Activated T-cell treated with anti-CD3 and anti-CD28 coated beads, Interleukin-2, amount 50 U/mL, for 1 hour (primary cell): ENCODE measurements around the gene DOCK1.

Experiments
- DNase-seq: peaks from one replicate; pipeline ENCODE4 v3.0.0-alpha.2; 2020

The DOCK1 gene

DNA sequence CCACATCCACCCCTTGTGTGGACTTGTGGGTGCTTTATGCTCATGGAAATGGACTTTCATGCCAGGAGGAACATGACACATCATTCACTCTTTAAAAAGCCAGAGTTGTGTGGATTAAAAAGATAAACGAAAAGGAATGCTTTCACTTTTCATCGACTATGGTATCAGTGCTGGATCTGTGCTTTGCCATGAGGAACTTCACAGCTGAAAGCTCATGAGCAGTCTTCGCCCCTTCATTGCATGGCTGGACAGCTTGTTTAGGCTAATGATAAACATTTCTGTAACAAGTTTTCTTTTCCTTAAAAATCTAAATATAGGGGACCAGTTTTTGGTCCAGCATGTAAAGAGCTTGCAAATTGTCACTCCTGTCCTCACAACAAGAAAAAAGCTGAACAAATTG, 470.2 kb downstream of the DOCK1 start:
- DNase-seq, result no peak

DNA sequence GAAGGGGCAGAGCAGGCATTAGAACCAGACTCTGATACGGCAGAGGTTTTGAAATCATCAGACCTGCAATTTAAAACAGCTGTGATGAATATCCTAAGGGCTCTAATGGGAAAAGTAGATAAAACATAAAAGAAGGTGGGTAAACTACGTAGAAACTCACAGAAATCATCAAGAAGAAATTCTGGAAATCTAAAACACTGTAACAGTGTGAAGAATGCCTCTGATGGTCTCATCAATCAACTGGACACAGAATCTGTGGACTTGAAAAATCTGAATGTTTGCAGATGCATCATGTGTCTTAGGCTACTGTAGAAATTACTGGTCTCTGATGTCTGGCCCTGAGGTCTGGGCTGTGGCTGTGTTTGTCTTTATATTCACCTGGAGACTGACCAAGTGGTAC, 470.8 kb downstream of the DOCK1 start:
- no peak for DNase-seq

DNA sequence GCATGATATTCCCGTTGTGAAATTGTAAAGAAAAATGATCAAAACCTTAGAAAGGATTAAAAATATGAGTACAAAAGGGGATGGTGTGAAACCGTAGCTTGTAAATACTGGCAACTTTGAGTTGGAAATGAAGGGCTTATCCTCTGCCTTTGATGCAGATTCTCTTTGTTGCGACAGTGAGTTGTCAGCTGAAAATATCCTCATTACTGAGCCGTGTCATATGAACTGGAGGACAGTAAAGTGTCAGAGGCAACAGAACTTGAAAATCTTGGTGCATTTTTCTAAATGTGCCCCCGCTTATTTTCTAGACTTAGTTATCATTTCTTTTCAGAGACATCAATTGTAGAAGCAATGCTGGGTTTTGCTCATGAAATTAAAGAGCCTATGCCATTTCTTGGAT, 473.4 kb downstream of the DOCK1 start:
- DNase-seq, result no peak

DNA sequence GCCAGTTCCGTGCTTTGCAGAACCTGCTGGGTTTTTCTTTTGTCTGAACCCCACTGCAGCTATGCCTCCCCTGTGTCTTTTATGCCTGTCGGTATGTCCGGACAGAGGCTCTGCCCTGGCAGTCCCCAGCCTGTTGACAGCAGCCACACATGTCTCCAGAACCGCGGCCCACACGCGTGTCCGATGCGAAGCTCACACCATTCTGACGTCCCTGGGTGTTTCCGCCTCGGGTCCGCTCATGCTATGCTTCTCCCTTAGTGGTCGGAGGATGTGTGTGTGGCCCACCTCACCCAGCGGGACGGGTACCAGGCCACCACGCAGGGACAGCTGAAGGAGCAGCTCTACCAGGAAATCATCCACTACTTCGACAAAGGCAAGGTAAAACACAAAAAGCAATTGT, 479.3 kb downstream of the DOCK1 start:
- DNase-seq, result no peak

DNA sequence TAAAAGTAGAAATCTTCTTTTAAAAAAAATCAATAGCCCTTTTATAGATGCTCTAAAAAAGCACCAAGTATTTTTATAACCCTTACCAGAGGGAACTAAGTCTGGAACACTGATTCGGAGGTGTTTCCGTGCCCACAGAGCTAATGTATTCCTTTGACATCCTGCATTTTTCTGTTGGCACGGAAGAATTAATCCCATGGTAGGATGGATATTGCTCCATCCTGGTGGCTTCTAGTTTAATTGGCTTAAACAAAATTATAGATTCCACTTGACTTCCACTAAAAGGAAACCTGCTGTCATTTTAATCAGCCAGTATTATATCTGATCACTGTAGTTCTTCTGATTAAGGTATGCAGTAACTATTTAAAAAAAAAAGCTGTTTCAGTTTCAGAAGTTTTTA, 479.8 kb downstream of the DOCK1 start:
- no peak for DNase-seq

DNA sequence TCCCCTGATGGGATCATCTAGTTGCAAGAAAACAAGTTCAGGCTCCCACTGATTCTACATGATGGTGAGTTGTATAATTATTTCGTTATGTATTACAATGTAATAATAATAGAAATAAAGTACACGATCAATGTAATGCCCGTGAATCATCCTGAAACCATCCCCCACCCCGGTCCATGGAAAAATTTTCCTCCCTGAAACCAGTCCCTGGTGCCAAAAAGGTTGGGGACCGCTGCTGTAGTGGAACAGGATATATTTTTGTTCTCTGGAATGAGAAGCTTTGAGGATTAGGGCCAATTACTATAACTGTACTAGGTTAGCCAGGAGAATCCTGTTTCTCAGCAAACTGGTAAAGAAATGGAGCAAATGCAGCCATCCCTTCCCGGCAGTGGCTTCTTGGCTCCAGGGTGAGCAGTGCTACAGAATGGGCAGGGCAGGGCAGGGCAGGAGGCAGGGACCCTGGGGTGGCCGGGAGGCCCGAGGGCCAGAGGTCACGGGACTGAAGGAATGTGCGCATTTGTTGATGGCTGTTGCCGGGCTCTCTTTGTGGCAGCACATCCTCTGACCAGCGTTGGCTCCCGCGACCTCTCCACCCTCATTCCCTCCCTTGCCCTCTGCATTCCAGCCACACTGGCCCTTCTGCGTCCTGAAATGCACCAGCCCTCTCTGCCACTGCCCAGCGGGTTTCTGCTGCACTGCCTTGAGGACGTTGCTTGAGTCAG, 481.5 kb downstream of the DOCK1 start:
- no peak for DNase-seq

DNA sequence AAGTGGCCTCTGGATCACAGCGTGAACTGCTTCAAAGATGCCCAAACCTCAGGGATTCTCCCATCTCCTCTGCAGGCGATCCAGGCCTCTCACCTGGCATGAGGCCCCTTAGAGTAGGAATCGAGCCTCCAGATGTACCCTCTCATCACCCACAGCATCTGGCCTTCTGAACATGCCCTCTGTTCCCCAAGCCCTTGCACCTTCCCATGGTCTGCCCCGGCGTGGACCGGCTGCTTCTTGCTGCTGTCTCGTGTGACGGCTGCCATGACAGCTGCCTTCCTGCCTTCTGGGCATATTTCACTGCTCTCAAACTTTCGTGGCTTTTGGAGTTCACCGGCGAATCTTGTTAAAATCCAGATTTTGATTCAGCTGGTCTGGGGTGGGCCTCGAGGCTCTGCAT, 486.6 kb downstream of the DOCK1 start:
- no peak for DNase-seq

DNA sequence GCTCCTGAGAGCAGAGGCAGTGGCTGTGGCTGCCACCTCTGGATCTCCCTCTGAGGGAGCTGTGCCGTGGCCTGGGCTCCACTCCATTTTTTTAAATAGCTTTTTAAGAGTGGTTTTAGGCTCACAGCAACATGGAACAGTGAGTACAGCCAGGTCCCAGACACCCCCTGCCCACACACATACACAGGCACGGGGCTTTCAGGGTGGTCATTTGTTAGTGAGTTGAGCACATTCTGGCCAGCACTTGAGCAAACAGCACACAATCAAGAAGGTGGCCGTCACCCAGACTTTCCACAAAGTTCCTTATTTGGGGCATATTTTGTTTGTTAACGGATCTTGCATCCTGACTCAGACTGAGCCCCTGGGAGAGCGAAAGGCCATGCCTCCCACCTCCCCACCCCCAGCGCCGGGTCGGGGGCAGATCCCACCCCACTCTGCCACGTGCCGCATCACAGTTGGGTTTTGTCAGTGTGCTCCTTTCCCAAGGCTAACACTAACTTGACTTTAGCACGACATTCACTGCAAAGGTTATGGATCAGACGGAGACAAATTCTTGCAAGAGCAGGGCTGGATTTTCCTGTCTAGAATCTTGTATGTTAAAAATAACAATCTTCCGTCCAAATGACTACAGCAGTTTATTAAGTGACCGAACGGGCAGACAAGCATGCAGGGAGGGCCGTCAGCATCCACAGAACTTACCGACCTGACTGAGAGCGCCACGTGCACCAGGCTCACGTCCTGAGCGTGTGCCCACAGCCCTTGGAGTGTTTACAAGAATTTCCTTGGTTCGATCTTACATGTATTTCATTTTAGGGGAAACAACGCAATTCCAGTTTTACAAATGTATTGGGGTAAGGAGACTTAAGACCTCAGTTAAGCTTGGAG, 487.4 kb downstream of the DOCK1 start:
- no peak for DNase-seq

DNA sequence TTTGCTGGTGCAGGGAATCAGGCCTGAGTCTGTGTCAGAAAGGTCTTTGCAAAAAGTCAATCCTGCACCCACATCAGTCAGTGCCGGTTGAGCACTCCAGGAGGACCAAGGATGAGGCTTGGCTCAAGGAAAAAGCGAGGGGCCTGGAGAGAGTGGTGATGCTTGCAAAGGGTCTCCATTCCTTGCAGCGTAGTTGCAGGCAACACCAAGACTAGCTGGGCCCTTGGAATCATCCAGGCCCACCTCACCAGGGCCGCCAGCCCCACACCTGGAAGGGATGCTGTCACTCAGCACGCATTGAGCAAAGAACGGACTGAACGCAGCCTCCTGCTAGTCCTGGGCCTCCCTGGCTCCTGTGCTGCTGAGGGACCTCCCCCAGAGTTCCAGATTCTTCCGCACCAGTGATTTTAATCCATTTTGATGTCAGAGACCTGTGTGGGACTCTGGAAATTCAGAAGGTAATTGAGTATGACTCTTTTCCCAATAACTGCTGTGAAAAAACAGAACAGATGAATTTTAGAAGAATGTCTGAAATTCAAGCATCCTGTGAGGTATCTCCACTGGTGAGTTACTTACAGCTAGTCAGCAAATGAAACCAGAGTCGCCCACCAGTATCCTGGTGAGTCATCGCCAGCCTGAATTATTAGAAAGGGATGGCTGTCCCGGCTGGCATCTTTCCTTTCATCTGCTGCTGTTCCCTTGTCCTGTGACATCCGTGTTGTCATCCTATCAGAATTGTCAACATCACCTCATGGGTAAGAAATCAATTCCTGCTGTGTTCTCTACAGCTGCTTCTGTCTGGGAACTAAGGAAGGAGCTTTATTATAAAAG, 493.1 kb downstream of the DOCK1 start:
- no peak for DNase-seq

DNA sequence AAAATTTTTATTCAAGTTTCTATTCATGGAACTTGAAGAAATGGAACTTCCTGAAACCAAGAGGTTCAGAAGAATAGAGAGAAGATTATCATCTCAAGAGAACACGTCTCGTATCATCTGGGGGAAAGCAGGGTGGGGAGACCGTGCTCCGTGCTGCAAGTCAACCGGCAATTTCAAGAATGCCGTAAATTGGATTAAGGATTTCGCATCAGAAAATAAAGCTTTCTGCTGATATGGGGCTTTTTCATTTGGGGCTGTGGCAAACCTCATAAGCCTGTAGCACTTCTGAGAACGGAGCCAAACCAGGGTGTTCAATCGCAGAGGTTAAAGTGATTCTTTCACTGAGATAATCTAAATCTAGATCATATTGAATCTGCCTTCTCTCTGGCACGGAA, 493.7 kb downstream of the DOCK1 start:
- DNase-seq, result no peak

DNA sequence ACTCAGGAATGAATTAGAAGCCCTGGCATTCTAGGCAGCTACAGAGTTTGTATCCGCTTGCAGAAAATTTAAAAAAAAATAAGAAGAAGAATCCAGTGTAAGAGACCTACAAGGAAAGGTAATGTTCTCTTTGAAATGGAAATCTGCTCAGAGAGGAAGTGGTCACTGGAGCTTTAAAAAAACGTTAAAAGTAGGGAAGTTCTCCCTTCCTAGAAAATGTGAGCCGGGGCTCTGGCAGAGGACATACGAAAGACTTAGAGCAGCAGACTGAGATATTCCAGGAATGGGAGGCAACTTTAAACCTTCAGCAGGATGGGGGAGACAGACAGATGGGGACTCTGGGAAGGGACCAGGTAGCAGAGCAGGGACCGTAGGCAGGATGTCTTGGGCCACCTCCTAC, 494.4 kb downstream of the DOCK1 start:
- DNase-seq, result no peak

DNA sequence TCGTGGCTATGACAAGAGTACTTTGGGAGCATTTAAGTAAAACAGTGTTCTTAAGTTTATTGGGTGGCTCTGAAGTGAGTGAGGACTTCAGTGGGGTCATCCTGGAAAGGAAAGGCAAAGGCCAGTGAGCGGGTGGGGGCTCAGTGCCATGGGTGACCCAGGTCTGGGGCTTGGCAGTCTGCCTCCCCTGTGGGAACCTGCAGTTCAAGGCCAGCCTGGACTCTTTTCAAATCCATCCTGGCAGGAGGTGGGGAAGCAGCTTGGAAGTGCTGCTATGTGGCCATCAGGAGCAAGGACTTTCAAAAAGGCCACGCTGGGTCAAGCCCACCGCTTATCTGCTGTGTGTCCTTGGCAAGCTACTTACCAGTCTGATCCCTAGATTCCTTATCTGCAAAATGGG, 495.0 kb downstream of the DOCK1 start:
- no peak for DNase-seq

DNA sequence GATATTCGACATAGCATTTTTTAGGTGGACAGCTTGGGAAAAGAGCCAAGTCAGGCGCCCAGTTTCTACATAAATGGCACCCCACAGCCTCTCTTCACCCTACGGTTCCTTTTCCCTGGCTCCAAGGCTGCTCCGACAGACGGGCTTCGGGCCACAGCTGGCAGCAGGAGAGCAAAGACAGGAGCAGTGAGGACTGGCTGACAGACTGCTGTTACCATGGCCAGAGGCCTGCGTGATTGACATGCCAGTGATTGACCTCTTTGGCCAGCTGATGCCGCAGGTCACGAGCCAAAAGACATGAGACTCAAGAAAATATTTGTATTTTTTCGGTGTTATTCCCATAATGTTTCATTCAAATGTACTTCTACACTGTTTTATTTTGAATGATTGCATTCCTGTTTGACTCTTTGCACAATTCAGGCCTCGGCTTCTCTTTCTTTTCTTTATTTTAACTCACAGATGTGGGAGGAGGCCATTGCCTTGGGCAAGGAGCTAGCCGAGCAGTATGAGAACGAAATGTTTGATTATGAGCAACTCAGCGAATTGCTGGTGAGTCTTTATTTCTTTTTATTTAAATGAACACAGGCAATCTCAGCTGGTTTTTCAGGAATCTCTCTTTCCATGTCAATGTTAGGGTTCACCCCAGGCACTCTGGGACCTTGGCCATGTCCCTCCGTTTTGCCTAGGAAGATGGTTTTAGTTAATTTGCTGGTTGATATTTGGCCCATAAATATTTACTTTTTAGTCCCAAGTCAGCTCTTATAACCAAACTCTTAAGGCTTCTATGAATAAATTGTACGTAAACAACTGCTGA, 497.6 kb downstream of the DOCK1 start:
- no peak for DNase-seq

DNA sequence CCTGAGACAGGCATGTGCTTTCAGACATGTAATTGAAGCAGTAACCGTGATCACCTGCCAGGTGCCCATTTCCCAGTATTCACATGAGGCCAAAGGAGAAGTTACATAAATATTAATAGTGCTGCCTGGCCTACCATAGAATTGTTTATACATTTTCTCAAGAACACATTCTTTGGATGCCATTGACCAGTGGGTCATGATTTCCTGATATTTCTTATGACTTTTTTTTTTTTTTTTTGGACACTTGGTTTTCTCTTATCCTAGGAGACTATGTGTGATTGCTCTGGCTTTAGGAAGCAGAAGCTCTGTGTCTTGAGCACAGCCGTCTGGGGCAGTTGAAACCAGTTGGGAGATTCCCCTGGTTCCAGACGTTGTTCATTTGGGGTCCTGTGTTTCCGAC, 500.0 kb downstream of the DOCK1 start:
- no peak for DNase-seq

DNA sequence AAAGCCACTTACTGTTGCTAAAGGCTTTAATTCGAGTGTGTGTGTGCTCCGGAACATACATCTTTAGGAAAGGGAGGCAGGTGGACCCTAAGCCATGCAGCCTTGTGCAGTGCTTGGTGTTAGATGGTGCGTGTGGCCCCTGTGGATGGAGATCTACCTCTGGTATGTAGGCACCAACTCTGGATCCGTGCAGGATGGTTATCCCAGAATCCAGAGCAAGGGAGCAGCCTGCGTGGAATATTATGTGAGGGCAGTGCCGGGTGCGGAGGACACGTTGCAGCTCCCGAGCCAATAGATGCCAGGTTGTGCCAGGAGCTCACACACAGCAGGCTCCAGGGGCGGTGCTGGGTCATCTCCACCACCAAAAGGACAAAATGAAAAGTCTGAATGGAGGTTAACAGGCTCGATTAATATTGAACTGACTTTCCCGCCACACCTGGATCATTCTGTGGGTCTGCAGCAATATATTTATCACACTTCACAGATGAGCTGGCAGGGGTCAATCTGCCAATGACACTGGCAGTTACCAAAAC, 500.9 kb downstream of the DOCK1 start:
- no peak for DNase-seq

DNA sequence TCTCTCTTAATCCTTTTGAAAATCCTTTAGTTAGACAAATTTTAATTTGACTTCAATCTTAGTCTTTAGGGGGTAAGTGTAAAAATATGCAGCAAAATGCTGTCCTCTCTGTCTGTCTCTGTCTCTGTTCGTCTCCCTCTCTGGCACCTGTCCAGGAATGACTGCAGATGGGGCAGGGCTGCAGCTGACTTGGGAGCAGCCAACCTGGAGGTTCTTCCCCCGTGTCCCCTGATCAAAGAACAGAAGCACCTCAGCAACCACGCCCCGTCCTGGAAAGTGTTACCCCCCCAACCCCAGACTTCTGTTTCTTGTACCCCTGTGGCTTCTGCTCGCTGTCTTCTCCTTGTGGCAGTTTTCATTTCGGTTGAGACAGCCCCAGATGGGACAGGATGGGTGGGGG, 502.3 kb downstream of the DOCK1 start:
- DNase-seq, result no peak

DNA sequence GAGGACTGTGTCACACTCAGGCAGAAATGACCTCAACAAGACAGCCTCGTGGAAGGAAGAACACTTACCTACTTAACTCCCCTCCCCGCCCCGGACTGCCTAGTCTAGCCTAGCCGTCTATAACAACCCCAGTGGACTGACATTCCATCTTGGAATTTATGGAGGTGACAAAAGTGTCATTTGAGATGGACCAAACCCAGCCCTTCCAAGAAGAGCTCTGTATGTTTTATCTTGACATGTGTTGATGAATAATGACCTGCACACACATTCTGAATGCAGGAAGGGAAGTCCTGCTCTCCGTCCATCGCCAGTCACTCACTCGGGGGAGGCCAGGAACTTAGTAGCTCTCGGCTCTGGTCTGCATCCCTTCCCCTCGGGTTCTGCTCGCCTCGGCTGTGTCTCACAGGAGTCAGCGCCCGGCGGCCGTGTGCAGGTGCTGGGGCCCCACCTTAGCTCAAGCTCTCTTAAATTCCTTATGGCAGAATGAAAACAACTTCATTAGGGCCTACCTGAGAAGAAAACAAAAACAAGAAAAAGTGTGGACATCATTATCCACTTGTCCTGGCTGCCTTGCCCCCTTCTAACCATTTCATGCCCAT, 503.0 kb downstream of the DOCK1 start:
- DNase-seq, result no peak

DNA sequence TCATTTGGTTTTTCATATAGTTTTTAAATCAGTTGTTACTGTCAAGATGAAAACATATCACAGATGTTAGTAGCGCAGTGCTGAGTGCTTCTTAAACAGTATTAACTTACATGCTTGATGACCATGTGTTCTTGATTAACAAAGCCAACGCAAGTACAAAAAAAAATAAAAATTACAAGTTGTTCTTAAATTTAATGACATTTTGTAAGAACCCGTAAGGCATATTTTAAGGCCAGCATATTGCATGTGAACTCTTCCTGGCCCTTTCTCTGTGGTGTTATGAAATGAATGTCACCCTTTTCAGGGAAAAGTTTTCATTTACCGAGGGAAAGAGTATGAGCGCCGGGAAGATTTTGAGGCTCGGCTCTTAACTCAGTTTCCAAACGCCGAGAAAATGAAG, 503.5 kb downstream of the DOCK1 start:
- DNase-seq, result no peak

DNA sequence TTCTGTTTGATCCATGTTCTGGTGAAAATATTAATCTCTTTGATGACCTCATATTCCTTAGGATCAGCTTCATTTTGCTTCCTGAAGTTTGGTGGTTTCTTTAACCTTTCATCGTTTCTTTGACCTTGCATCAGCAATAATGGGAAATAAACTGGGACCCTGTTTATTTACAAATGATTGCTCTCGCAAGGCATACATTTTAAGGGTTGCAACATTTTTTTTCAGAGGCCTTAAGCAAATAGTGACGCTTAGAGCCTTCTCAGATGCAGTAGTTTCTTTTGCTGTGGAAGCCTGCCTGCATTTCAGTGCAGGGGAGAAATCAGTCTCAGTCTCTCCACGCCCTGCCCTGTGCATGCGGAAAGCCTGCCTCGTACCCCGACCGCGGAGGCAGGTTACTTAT, 504.8 kb downstream of the DOCK1 start:
- DNase-seq, result no peak

DNA sequence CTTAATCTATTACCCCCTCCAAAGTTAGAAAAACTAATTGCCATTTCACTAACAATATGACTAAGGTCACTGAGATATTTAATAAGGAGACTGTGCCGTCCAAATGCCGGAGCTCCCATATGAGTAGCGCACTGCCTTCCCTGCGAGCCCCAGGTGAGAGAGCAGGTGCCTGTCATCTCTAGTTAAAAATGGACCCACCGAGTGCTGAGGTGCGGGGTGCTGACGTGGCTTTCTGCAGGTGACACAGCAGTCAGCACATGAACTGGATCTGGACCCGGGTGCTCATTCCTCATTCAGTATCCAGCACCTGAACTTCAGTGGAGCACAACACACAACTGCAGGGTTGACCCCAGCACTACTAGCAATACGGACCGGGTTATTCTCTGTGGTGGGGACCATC, 505.8 kb downstream of the DOCK1 start:
- DNase-seq, result no peak

DNA sequence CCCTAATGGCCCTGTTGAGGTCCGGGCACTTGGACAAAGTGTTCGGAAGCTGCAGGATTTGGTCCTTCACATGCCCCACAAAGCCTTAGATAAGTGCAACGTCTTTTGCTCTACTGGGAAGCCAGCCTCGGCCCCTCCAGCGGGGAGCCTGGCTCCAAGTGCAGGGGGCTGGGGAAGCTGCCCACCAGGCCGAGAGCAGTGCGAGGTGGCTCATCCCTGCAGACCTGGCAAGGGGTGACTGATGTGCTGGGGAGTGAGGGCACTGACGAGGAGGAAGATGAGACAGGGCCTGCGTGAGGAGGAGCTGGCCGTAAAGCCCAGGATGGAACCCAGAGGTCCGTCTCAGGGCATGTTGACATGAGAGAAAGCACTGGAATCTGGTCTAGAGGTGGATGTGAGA, 508.1 kb downstream of the DOCK1 start:
- no peak for DNase-seq

DNA sequence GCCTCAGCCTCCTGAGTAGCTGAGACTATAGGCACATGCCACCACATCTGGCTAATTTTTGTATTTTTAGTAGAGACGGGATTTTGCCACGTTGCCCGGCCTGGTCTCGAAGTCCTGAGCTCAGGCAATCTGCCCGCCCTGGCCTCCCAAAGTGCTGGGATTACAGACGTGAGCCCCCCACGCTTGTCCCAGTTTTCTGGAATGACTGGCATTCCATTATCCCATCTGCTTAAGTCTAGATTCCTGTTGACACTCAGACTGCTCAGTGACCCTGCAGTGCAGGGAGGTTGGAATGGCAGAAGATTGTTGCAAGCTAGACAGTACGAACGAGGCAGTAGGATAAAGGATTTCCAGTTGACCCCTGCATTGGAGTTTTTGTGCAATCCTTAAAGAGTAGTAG, 508.8 kb downstream of the DOCK1 start:
- no peak for DNase-seq
